IMR-90 (cell line): Measurements from ENCODE around the gene IMP3. TPM values are rescaled to one million over a fixed set of nuclear protein-coding genes. Genes with fewer than 3 reads are reported as not detected.

Experiments used
- ATAC-seq: fragments of 200-7000 bp; cut with Tn5 transposase; 2 replicates; pipeline ENCODE4 v1.9.1; 2020; ENCODE audit warnings: low read depth, mild to moderate bottlenecking, moderate library complexity
- BruUV-seq: library from RNA; stranded (reverse); fragments of 400-500 nt; replicated peaks from 2 replicates; lab custom pipeline; 2021; lab: Mats Ljungman, UMichigan
- CTCF ChIA-PET: fragments of 300-600 bp; formaldehyde crosslinking; extraction: SDS; loops from one replicate; lab custom pipeline; 2021; ENCODE audit warnings: antibody characterized with exemption; lab: Yijun Ruan, JAX
- POLR2A ChIA-PET: fragments of 300-600 bp; sonication (Branson Sonifier 250); formaldehyde crosslinking; loops from one replicate; lab custom pipeline; 2022; ENCODE audit warnings: antibody characterized with exemption; ENCODE audit not compliant: unreplicated experiment; lab: Charles Lee
- DNase-seq: peaks from one replicate; pipeline ENCODE4 v3.0.0; 2013
- H2AFZ ChIP-seq: replicated peaks from 2 replicates; pipeline ENCODE3; 2013; ENCODE audit warnings: low read length, mild to moderate bottlenecking; ENCODE audit not compliant: poor library complexity
- H2AK5ac ChIP-seq: 2 replicates; pipeline ENCODE4 v1.6.1; 2013; ENCODE audit warnings: low read depth, low read length, inconsistent platforms
- H2AK9ac ChIP-seq: replicated peaks from 2 replicates; pipeline ENCODE3; 2013; ENCODE audit warnings: mild to moderate bottlenecking, low read depth, low read length, moderate library complexity; ENCODE audit not compliant: poor library complexity
- H2BK120ac ChIP-seq: 2 replicates; pipeline ENCODE4 v1.6.1; 2013; ENCODE audit warnings: low read depth, low read length, inconsistent platforms
- H2BK15ac ChIP-seq: 3 replicates; pipeline ENCODE4 v1.6.1; 2013; ENCODE audit warnings: low read depth, low read length, inconsistent platforms
- H2BK20ac ChIP-seq: 2 replicates; pipeline ENCODE4 v1.6.1; 2013; ENCODE audit warnings: low read depth, mild to moderate bottlenecking, inconsistent platforms, low read length, moderate library complexity
- H2BK5ac ChIP-seq: 2 replicates; pipeline ENCODE4 v1.6.1; 2013; ENCODE audit warnings: mild to moderate bottlenecking, low read depth, low read length, inconsistent platforms; ENCODE audit not compliant: poor library complexity, severe bottlenecking
- H3K14ac ChIP-seq: replicated peaks from 2 replicates; pipeline ENCODE4 v1.6.1; 2013; ENCODE audit warnings: low read depth, low read length, inconsistent platforms
- H3K18ac ChIP-seq: 2 replicates; pipeline ENCODE4 v1.6.1; 2013; ENCODE audit warnings: low read depth, low read length, control low read depth
- H3K23ac ChIP-seq: 2 replicates; pipeline ENCODE4 v1.6.1; 2013; ENCODE audit warnings: low read depth, low read length, inconsistent platforms
- H3K27ac ChIP-seq: 2 replicates; pipeline ENCODE4 v1.5.1; 2013; ENCODE audit warnings: mild to moderate bottlenecking, control low read depth, low read length; ENCODE audit not compliant: insufficient read depth
- H3K27me3 ChIP-seq: 2 replicates; pipeline ENCODE4 v1.6.1; 2013; ENCODE audit warnings: low read length; ENCODE audit not compliant: control insufficient read depth, insufficient read depth
- H3K36me3 ChIP-seq: 2 replicates; pipeline ENCODE4 v1.6.1; 2013; ENCODE audit warnings: low read length, mixed read lengths; ENCODE audit not compliant: control insufficient read depth, insufficient read depth
- H3K4ac ChIP-seq: 2 replicates; pipeline ENCODE4 v1.6.1; 2013; ENCODE audit warnings: low read depth, low read length, inconsistent platforms
- H3K4me1 ChIP-seq: 2 replicates; pipeline ENCODE4 v1.6.1; 2013; ENCODE audit warnings: low read length, mixed read lengths; ENCODE audit not compliant: control insufficient read depth, insufficient read depth
- H3K4me2 ChIP-seq: 2 replicates; pipeline ENCODE4 v1.6.1; 2013; ENCODE audit warnings: low read depth, mild to moderate bottlenecking, control low read depth, low read length, moderate library complexity
- H3K4me3 ChIP-seq: 2 replicates; pipeline ENCODE4 v1.5.1; 2013; ENCODE audit warnings: low read depth, mild to moderate bottlenecking, control low read depth, low read length, moderate library complexity; ENCODE audit not compliant: insufficient read depth
- H3K56ac ChIP-seq: 2 replicates; pipeline ENCODE4 v1.6.1; 2013; ENCODE audit warnings: low read length, inconsistent platforms; ENCODE audit not compliant: insufficient read depth; ENCODE audit errors: extremely low read depth
- H3K79me1 ChIP-seq, 2 experiments: 2 replicates each; pipeline ENCODE4 v1.6.1; 2013; ENCODE audit warnings: low read length in 2 of 2, inconsistent platforms in 1 of 2, low read depth in 1 of 2
- H3K9ac ChIP-seq: 2 replicates; pipeline ENCODE4 v1.6.1; 2013; ENCODE audit warnings: low read depth, low read length, control low read depth
- H3K9me1 ChIP-seq: 2 replicates; pipeline ENCODE4 v1.6.1; 2013; ENCODE audit warnings: low read length, inconsistent platforms; ENCODE audit not compliant: insufficient read depth
- H3K9me3 ChIP-seq: 2 replicates; pipeline ENCODE4 v1.6.1; 2013; ENCODE audit warnings: low read length; ENCODE audit not compliant: control insufficient read depth, insufficient read depth
- H4K20me1 ChIP-seq: 2 replicates; pipeline ENCODE4 v1.6.1; 2013; ENCODE audit warnings: low read length, inconsistent platforms; ENCODE audit not compliant: insufficient read depth
- H4K5ac ChIP-seq: 2 replicates; pipeline ENCODE4 v1.6.1; 2013; ENCODE audit warnings: mild to moderate bottlenecking, low read depth, low read length, control low read depth
- H4K8ac ChIP-seq, 2 experiments: 2 replicates each; pipeline ENCODE4 v1.6.1; 2013; ENCODE audit warnings: low read depth in 2 of 2, low read length in 2 of 2, control low read depth in 1 of 2, inconsistent platforms in 1 of 2
- H4K91ac ChIP-seq: 2 replicates; pipeline ENCODE4 v1.6.1; 2013; ENCODE audit warnings: low read depth, low read length, inconsistent platforms; ENCODE audit not compliant: insufficient read depth
- CEBPB ChIP-seq: IDR thresholded peaks from 2 replicates; pipeline ENCODE4 v1.6.1; 2012; ENCODE audit warnings: low read depth, low read length, improper control_type of control experiment
- CHD1 ChIP-seq: IDR thresholded peaks from 2 replicates; pipeline ENCODE4 v1.6.1; 2012; ENCODE audit warnings: low read depth, low read length, improper control_type of control experiment
- CTCF ChIP-seq: conservative IDR thresholded peaks from 2 replicates; pipeline ENCODE4 v1.5.1; 2012; ENCODE audit warnings: mild to moderate bottlenecking, low read depth, low read length, improper control_type of control experiment
- ELK1 ChIP-seq: fragments of 150-350 bp; IDR thresholded peaks from 2 replicates; pipeline ENCODE4 v1.6.1; 2016; ENCODE audit warnings: low read depth, mild to moderate bottlenecking, low read length, moderate library complexity, borderline replicate concordance
- FOS ChIP-seq: fragments of 150-350 bp; IDR thresholded peaks from 2 replicates; pipeline ENCODE4 v1.6.1; 2016; ENCODE audit warnings: low read depth, low read length
- MXI1 ChIP-seq: IDR thresholded peaks from 2 replicates; pipeline ENCODE4 v1.6.1; 2012; ENCODE audit warnings: low read depth, mild to moderate bottlenecking, low read length, moderate library complexity, borderline replicate concordance
- NFE2L2 ChIP-seq: fragments of 150-350 bp; IDR thresholded peaks from 2 replicates; pipeline ENCODE4 v1.6.1; 2016; ENCODE audit warnings: low read depth, mild to moderate bottlenecking, low read length
- POLR2A ChIP-seq: IDR thresholded peaks from 2 replicates; pipeline ENCODE4 v1.6.1; 2012; ENCODE audit warnings: mild to moderate bottlenecking, low read depth, low read length
- RAD21 ChIP-seq: IDR thresholded peaks from 2 replicates; pipeline ENCODE4 v1.6.1; 2012; ENCODE audit warnings: low read length, improper control_type of control experiment
- RCOR1 ChIP-seq: IDR thresholded peaks from 2 replicates; pipeline ENCODE4 v1.6.1; 2012; ENCODE audit warnings: mild to moderate bottlenecking, low read length, improper control_type of control experiment; ENCODE audit not compliant: insufficient replicate concordance
- SMC3 ChIP-seq: fragments of 150-350 bp; IDR thresholded peaks from 2 replicates; pipeline ENCODE4 v1.6.1; 2016; ENCODE audit warnings: low read depth, mild to moderate bottlenecking, antibody characterized with exemption, low read length, moderate library complexity
- WGBS, 2 experiments: methylation state at CpG; one replicate each; pipeline versions ENCODE4 v1.1.5 to v1.1.7; 2013; ENCODE audit warnings: missing lambda C conversion rate in 2 of 2; ENCODE audit not compliant: insufficient read length in 1 of 2; ENCODE audit errors: extremely low coverage in 2 of 2; 5-methylcytosine and 5-hydroxymethylcytosine counted together
- dilution Hi-C: fragments of 300-500 bp; cut with HindIII; formaldehyde crosslinking; loops from one replicate; pipeline ENCODE4 v1.14.3; 2018; ENCODE audit warnings: low sequenced_read_pairs; ENCODE audit not compliant: unreplicated experiment
- in situ Hi-C: fragments of 300-500 bp; cut with MboI; formaldehyde crosslinking; loops from 3 replicates; pipeline ENCODE4 v1.14.3; 2019; ENCODE audit warnings: low sequenced_read_pairs, inconsistent platforms, mixed read lengths
- intact Hi-C: fragments of 100-400 bp; cut with micrococcal nuclease; formaldehyde crosslinking; loops from 2 replicates; pipeline ENCODE4 v1.10.0; 2022
- polyA plus RNA-seq, 3 experiments: library from polyadenylated mRNA; depleted of rRNA; stranded (reverse); fragments of >200 nt; gene quantifications; 2 replicates each; pipeline ENCODE4 v1.2.3, GENCODE V29; 2012; ENCODE audit warnings: low replicate concordance in 1 of 3
- total RNA-seq: library from RNA; depleted of rRNA; stranded (reverse); fragments of >200 nt; gene quantifications from 2 replicates; pipeline ENCODE4 v1.2.3, GENCODE V29; 2012

The IMP3 gene
- total and polyA plus RNA-seq, 2 of the 4 experiments (the other 2 are of a cell fraction), result 42.1 to 59.3 TPM

- Histone ChIP-seq H3K4me3 (no peak overlapping the region), H3K27ac (no peak overlapping the region), H3K36me3 (peaks cover 9% of the 10 kb centered on the region; the same call in 1 of the 2 replicates), H4K20me1 (peaks cover 10% of the 10 kb centered on the region), H3K14ac (no peak overlapping the region), H4K91ac (no peak overlapping the region), H3K9me3 (no peaks in the 10 kb centered on the region), H3K27me3 (no peaks in the 10 kb centered on the region), H3K23ac (no peak overlapping the region), H2BK15ac (no peak overlapping the region), H2AK9ac (no peak overlapping the region), H4K5ac (no peak overlapping the region), H3K9me1 (no peaks in the 10 kb centered on the region), H2BK120ac (no peak overlapping the region), H2AK5ac (peak overlapping the region; percentile 8; the same call in 1 of the 2 replicates), H2BK5ac (no peak overlapping the region), H3K79me1 (peaks cover 6 to 24% of the 10 kb centered on the region in 2 experiments; a peak in 3 of 4 replicates), H3K56ac (no peak overlapping the region), H3K4me1 (no peaks in the 10 kb centered on the region), H3K18ac (no peak overlapping the region), H3K9ac (no peak overlapping the region), H3K4me2 (no peak overlapping the region), H2BK20ac (no peak overlapping the region), H2AFZ (no peak overlapping the region), H3K4ac (no peak overlapping the region), H4K8ac (no peak overlapping the region)
- intact Hi-C loops (loop anchor here (1.0 to 5.0 kb wide), 4 partner anchors 34 to 315 kb away; partner anchors contain the start of gene MAN2C1), dilution Hi-C loops (no loop called here), in situ Hi-C loops (loop anchor here (5.0 kb wide), 1 partner anchor 45 kb away; no protein-coding TSS in a partner anchor)
- DNase-seq (no peak), ATAC-seq (no peak)
- POLR2A ChIA-PET, result no interaction called here
- TF ChIP-seq CHD1 (no peak), CEBPB (no peak), NFE2L2 (no peak), MXI1 (no peak), FOS (no peak), RAD21 (no peak), SMC3 (no peak), ELK1 (no peak), RCOR1 (no peak), POLR2A (no peak), CTCF (no peak)
- 98% methylated on average over 14 of the region's 40 CpGs; no CpG with 5 or more reads in 1 of the 2 experiments for WGBS, 2 experiments
- no TSS peak for BruUV-seq
- CTCF ChIA-PET, result interaction anchor here (0.8 to 0.9 kb wide), 2 partner anchors 12 to 35 kb away, joined by 3 to 4 read pairs; partner anchors contain the start of gene SNX33
These were observed 42.4 kb upstream of the IMP3 start for GRCh38 chr15:75682181-75683135.
